GM23338 (cell line): ENCODE measurements around the gene AVPR2. TPM values are rescaled to one million over a fixed set of nuclear protein-coding genes. Genes with fewer than 3 reads are reported as not detected.

Experiments
- ATAC-seq: fragments of 200-7000 bp; cut with Tn5 transposase; 3 replicates; pipeline ENCODE4 v1.9.1; 2020
- DNase-seq: peaks from one replicate; pipeline ENCODE4 v3.0.0-alpha.2; 2015; ENCODE audit warnings: low spot score
- H2AFZ ChIP-seq: fragments of 200-600 bp; sonication (generic); 2 replicates; pipeline ENCODE4 v1.8.0; 2016; ENCODE audit warnings: antibody characterized with exemption, mild to moderate bottlenecking, moderate library complexity
- H3F3A ChIP-seq: fragments of 200-600 bp; sonication (generic); replicated peaks from 2 replicates; pipeline ENCODE4 v1.8.0; 2017; ENCODE audit warnings: antibody characterized with exemption, mixed run types, low read depth
- H3K27ac ChIP-seq: fragments of 200-600 bp; sonication (generic); 2 replicates; pipeline ENCODE4 v1.6.1; 2016; ENCODE audit warnings: low read depth
- H3K27me3 ChIP-seq: fragments of 200-600 bp; sonication (generic); 2 replicates; pipeline ENCODE4 v1.8.0; 2016; ENCODE audit warnings: mild to moderate bottlenecking, mixed run types, moderate library complexity; ENCODE audit not compliant: insufficient read depth
- H3K36me3 ChIP-seq: fragments of 200-600 bp; sonication (generic); 2 replicates; pipeline ENCODE4 v1.8.0; 2016; ENCODE audit warnings: mild to moderate bottlenecking; ENCODE audit not compliant: insufficient read depth
- H3K4me1 ChIP-seq: fragments of 200-600 bp; sonication (generic); 2 replicates; pipeline ENCODE4 v1.8.0; 2016; ENCODE audit warnings: mild to moderate bottlenecking, moderate library complexity; ENCODE audit not compliant: insufficient read depth
- H3K4me2 ChIP-seq: fragments of 200-600 bp; sonication (generic); 2 replicates; pipeline ENCODE4 v1.7.1; 2017; ENCODE audit warnings: mixed run types
- H3K4me3 ChIP-seq: fragments of 200-600 bp; sonication (generic); 2 replicates; pipeline ENCODE4 v1.6.1; 2016; ENCODE audit warnings: mixed run types
- H3K79me2 ChIP-seq: fragments of 200-600 bp; sonication (generic); replicated peaks from 2 replicates; pipeline ENCODE4 v1.8.0; 2017; ENCODE audit warnings: mild to moderate bottlenecking; ENCODE audit not compliant: insufficient read depth
- H3K9me2 ChIP-seq: fragments of 200-600 bp; sonication (generic); 2 replicates; pipeline ENCODE4 v1.8.0; 2017; ENCODE audit not compliant: insufficient read depth
- H4K20me1 ChIP-seq: fragments of 200-600 bp; sonication (generic); replicated peaks from 2 replicates; pipeline ENCODE4 v1.8.0; 2017; ENCODE audit warnings: mild to moderate bottlenecking; ENCODE audit not compliant: insufficient read depth
- H3K27ac Mint-ChIP-seq: 2 replicates; pipeline ENCODE4 v1.8.0; 2020; ENCODE audit warnings: inconsistent platforms, mild to moderate bottlenecking, moderate library complexity, mixed read lengths
- H3K27me3 Mint-ChIP-seq: 3 replicates; pipeline ENCODE4 v1.8.0; 2022; ENCODE audit warnings: low read depth, mild to moderate bottlenecking, moderate library complexity, mixed read lengths, inconsistent platforms; ENCODE audit not compliant: insufficient read depth, poor library complexity
- H3K36me3 Mint-ChIP-seq: 3 replicates; pipeline ENCODE4 v1.8.0; 2021; ENCODE audit warnings: low read depth, mild to moderate bottlenecking, inconsistent platforms, moderate library complexity, mixed read lengths
- H3K4me1 Mint-ChIP-seq: 3 replicates; pipeline ENCODE4 v1.8.0; 2020; ENCODE audit warnings: mild to moderate bottlenecking, inconsistent platforms, mixed read lengths
- H3K4me3 Mint-ChIP-seq: 3 replicates; pipeline ENCODE4 v1.8.0; 2021; ENCODE audit warnings: moderate library complexity, mild to moderate bottlenecking, inconsistent platforms, mixed read lengths
- H3K9me3 Mint-ChIP-seq: 3 replicates; pipeline ENCODE4 v1.8.0; 2020; ENCODE audit warnings: moderate library complexity, mild to moderate bottlenecking, inconsistent platforms, mixed read lengths
- CREB1 ChIP-seq: fragments of 250-450 bp; sonication (Bioruptor Pico); IDR thresholded peaks from 2 replicates; pipeline ENCODE4 v1.5.0; 2020; ENCODE audit warnings: low read depth, mild to moderate bottlenecking, moderate library complexity
- EZH2 ChIP-seq: fragments of 200-600 bp; sonication (generic); IDR thresholded peaks from one replicate; pipeline ENCODE4 v1.8.0; 2017; ENCODE audit warnings: antibody characterized with exemption, mild to moderate bottlenecking, low read depth; ENCODE audit not compliant: unreplicated experiment
- EZH2phosphoT487 ChIP-seq: fragments of 200-600 bp; sonication (generic); IDR thresholded peaks from one replicate; pipeline ENCODE4 v1.8.1; 2018; ENCODE audit warnings: antibody characterized with exemption; ENCODE audit not compliant: unreplicated experiment
- JUNB ChIP-seq: IDR thresholded peaks from one replicate; pipeline ENCODE4 v1.6.1; 2016; ENCODE audit warnings: antibody characterized with exemption; ENCODE audit not compliant: unreplicated experiment
- NANOG ChIP-seq: IDR thresholded peaks from 2 replicates; pipeline ENCODE4 v1.6.1; 2016; ENCODE audit warnings: antibody characterized with exemption, borderline replicate concordance
- POLR2AphosphoS5 ChIP-seq: IDR thresholded peaks from 2 replicates; pipeline ENCODE4 v1.6.1; 2016; ENCODE audit warnings: antibody characterized with exemption, low read depth
- STAT1 ChIP-seq: IDR thresholded peaks from one replicate; pipeline ENCODE4 v1.6.1; 2016; ENCODE audit warnings: antibody characterized with exemption; ENCODE audit not compliant: unreplicated experiment
- ZNF114 ChIP-seq: fragments of 250-450 bp; sonication (Bioruptor Pico); IDR thresholded peaks from 2 replicates; pipeline ENCODE4 v1.5.0; 2020; ENCODE audit warnings: mild to moderate bottlenecking, moderate library complexity
- ZNF331 ChIP-seq: fragments of 250-450 bp; sonication (Bioruptor Pico); IDR thresholded peaks from 2 replicates; pipeline ENCODE4 v1.5.0; 2020; ENCODE audit warnings: low read depth, mild to moderate bottlenecking, moderate library complexity
- polyA plus RNA-seq: library from polyadenylated mRNA; unstranded; fragments of >200 nt; fragmentation: Nextera tagmentation; extraction: Ambion mirVana; gene quantifications from 2 replicates; pipeline ENCODE4 v1.2.1, GENCODE V29; 2016
- total RNA-seq: library from RNA; depleted of rRNA; stranded (reverse); fragments of >200 nt; shearing (Covaris generic); gene quantifications from 2 replicates; pipeline ENCODE4 v1.2.3, GENCODE V29; 2014
- TF ChIP-seq, protein P1 (sequence below), 2 experiments: fragments of 200-600 bp in 1 of 2; sonication (generic) in 1 of 2; conservative IDR thresholded peaks; 2 replicates each; pipeline versions ENCODE4 v1.5.1 to v1.6.1; 2016 to 2017; ENCODE audit warnings: antibody characterized with exemption in 2 of 2, low read depth in 2 of 2, mild to moderate bottlenecking in 2 of 2, moderate library complexity in 1 of 2
- TF ChIP-seq, protein P2 (sequence below): fragments of 250-450 bp; sonication (Bioruptor Pico); IDR thresholded peaks from 2 replicates; pipeline ENCODE4 v1.5.0; 2020; ENCODE audit warnings: mild to moderate bottlenecking, moderate library complexity
- TF ChIP-seq, protein P3 (sequence below): IDR thresholded peaks from 2 replicates; pipeline ENCODE4 v1.6.1; 2016; ENCODE audit warnings: antibody characterized with exemption
- TF ChIP-seq, protein P4 (sequence below): IDR thresholded peaks from one replicate; pipeline ENCODE4 v1.6.1; 2018; ENCODE audit warnings: antibody characterized with exemption; ENCODE audit not compliant: unreplicated experiment

AVPR2 gene
- total and polyA plus RNA-seq, 2 experiments from 2014 or later: not detected

DNA sequence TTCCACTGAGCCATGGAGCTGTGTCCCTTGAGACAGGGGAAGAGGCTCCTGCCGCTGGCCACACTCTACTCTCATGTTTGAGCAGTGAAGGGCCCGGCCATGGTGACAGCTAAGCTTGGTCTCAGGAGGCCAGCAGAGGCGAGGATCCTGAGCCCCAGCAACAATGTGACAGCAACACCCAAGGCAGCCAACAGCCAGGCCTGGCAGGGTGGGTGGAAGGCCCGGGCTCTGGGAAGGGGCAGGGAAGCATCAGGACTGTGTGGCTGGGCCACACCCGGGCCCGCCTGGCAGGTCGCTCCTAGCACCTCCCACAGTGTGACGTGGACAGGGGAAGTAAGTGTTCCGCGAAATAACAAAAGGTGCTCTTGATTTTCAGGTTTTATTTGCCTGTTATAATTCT lies 43.3 kb upstream of the AVPR2 start:
- Histone ChIP-seq H2AFZ (no peak overlapping the region), H3K79me2 (no peaks in the 10 kb centered on the region), H3K27me3 (no peaks in the 10 kb centered on the region), H3F3A (no peaks in the 10 kb centered on the region), H3K9me2 (no peaks in the 10 kb centered on the region), H3K36me3 (no peaks in the 10 kb centered on the region), H3K4me2 (no peak overlapping the region), H3K27ac (no peak overlapping the region), H4K20me1 (no peaks in the 10 kb centered on the region), H3K4me1 (no peaks in the 10 kb centered on the region; the same call in 1 of the 2 replicates), H3K4me3 (no peak overlapping the region)
- Mint-ChIP-seq H3K4me1 (peaks cover 20% of the 10 kb centered on the region), H3K36me3 (peaks cover 6% of the 10 kb centered on the region), H3K27ac (no peak overlapping the region), H3K27me3 (peaks cover 9% of the 10 kb centered on the region), H3K4me3 (no peak overlapping the region), H3K9me3 (no peaks in the 10 kb centered on the region)
- DNase-seq (no peak), ATAC-seq (peak; percentile 11; the same call in 1 of the 3 replicates)
- TF ChIP-seq STAT1 (no peak), EZH2phosphoT487 (no peak), ZNF114 (CRISPR knock-in tag) (no peak), ZNF331 (CRISPR knock-in tag) (no peak), JUNB (no peak), EZH2 (no peak), CREB1 (no peak), POLR2AphosphoS5 (no peak), NANOG (no peak)
- TF ChIP-seq, protein P1, sequence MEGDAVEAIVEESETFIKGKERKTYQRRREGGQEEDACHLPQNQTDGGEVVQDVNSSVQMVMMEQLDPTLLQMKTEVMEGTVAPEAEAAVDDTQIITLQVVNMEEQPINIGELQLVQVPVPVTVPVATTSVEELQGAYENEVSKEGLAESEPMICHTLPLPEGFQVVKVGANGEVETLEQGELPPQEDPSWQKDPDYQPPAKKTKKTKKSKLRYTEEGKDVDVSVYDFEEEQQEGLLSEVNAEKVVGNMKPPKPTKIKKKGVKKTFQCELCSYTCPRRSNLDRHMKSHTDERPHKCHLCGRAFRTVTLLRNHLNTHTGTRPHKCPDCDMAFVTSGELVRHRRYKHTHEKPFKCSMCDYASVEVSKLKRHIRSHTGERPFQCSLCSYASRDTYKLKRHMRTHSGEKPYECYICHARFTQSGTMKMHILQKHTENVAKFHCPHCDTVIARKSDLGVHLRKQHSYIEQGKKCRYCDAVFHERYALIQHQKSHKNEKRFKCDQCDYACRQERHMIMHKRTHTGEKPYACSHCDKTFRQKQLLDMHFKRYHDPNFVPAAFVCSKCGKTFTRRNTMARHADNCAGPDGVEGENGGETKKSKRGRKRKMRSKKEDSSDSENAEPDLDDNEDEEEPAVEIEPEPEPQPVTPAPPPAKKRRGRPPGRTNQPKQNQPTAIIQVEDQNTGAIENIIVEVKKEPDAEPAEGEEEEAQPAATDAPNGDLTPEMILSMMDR (conservative IDR thresholded peaks at IDR 0.05; ENCODE audit: low read depth in 2 of 2): no peak
- TF ChIP-seq, protein P2, sequence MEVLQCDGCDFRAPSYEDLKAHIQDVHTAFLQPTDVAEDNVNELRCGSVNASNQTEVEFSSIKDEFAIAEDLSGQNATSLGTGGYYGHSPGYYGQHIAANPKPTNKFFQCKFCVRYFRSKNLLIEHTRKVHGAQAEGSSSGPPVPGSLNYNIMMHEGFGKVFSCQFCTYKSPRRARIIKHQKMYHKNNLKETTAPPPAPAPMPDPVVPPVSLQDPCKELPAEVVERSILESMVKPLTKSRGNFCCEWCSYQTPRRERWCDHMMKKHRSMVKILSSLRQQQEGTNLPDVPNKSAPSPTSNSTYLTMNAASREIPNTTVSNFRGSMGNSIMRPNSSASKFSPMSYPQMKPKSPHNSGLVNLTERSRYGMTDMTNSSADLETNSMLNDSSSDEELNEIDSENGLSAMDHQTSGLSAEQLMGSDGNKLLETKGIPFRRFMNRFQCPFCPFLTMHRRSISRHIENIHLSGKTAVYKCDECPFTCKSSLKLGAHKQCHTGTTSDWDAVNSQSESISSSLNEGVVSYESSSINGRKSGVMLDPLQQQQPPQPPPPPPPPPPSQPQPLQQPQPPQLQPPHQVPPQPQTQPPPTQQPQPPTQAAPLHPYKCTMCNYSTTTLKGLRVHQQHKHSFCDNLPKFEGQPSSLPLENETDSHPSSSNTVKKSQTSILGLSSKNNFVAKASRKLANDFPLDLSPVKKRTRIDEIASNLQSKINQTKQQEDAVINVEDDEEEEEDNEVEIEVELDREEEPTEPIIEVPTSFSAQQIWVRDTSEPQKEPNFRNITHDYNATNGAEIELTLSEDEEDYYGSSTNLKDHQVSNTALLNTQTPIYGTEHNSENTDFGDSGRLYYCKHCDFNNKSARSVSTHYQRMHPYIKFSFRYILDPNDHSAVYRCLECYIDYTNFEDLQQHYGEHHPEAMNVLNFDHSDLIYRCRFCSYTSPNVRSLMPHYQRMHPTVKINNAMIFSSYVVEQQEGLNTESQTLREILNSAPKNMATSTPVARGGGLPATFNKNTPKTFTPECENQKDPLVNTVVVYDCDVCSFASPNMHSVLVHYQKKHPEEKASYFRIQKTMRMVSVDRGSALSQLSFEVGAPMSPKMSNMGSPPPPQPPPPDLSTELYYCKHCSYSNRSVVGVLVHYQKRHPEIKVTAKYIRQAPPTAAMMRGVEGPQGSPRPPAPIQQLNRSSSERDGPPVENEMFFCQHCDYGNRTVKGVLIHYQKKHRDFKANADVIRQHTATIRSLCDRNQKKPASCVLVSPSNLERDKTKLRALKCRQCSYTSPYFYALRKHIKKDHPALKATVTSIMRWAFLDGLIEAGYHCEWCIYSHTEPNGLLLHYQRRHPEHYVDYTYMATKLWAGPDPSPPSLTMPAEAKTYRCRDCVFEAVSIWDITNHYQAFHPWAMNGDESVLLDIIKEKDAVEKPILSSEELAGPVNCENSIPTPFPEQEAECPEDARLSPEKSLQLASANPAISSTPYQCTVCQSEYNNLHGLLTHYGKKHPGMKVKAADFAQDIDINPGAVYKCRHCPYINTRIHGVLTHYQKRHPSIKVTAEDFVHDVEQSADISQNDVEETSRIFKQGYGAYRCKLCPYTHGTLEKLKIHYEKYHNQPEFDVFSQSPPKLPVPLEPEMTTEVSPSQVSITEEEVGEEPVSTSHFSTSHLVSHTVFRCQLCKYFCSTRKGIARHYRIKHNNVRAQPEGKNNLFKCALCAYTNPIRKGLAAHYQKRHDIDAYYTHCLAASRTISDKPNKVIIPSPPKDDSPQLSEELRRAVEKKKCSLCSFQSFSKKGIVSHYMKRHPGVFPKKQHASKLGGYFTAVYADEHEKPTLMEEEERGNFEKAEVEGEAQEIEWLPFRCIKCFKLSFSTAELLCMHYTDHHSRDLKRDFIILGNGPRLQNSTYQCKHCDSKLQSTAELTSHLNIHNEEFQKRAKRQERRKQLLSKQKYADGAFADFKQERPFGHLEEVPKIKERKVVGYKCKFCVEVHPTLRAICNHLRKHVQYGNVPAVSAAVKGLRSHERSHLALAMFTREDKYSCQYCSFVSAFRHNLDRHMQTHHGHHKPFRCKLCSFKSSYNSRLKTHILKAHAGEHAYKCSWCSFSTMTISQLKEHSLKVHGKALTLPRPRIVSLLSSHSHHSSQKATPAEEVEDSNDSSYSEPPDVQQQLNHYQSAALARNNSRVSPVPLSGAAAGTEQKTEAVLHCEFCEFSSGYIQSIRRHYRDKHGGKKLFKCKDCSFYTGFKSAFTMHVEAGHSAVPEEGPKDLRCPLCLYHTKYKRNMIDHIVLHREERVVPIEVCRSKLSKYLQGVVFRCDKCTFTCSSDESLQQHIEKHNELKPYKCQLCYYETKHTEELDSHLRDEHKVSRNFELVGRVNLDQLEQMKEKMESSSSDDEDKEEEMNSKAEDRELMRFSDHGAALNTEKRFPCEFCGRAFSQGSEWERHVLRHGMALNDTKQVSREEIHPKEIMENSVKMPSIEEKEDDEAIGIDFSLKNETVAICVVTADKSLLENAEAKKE (CRISPR knock-in tag): no peak
- TF ChIP-seq, protein P3, sequence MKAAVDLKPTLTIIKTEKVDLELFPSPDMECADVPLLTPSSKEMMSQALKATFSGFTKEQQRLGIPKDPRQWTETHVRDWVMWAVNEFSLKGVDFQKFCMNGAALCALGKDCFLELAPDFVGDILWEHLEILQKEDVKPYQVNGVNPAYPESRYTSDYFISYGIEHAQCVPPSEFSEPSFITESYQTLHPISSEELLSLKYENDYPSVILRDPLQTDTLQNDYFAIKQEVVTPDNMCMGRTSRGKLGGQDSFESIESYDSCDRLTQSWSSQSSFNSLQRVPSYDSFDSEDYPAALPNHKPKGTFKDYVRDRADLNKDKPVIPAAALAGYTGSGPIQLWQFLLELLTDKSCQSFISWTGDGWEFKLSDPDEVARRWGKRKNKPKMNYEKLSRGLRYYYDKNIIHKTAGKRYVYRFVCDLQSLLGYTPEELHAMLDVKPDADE: no peak
- TF ChIP-seq, protein P4, sequence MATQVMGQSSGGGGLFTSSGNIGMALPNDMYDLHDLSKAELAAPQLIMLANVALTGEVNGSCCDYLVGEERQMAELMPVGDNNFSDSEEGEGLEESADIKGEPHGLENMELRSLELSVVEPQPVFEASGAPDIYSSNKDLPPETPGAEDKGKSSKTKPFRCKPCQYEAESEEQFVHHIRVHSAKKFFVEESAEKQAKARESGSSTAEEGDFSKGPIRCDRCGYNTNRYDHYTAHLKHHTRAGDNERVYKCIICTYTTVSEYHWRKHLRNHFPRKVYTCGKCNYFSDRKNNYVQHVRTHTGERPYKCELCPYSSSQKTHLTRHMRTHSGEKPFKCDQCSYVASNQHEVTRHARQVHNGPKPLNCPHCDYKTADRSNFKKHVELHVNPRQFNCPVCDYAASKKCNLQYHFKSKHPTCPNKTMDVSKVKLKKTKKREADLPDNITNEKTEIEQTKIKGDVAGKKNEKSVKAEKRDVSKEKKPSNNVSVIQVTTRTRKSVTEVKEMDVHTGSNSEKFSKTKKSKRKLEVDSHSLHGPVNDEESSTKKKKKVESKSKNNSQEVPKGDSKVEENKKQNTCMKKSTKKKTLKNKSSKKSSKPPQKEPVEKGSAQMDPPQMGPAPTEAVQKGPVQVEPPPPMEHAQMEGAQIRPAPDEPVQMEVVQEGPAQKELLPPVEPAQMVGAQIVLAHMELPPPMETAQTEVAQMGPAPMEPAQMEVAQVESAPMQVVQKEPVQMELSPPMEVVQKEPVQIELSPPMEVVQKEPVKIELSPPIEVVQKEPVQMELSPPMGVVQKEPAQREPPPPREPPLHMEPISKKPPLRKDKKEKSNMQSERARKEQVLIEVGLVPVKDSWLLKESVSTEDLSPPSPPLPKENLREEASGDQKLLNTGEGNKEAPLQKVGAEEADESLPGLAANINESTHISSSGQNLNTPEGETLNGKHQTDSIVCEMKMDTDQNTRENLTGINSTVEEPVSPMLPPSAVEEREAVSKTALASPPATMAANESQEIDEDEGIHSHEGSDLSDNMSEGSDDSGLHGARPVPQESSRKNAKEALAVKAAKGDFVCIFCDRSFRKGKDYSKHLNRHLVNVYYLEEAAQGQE: no peak
